Myocyte (in vitro differentiated cells): ENCODE data around the gene GNAT2. TPM values are rescaled to one million over a fixed set of nuclear protein-coding genes. Genes with fewer than 3 reads are reported as not detected.
A peak's percentile ranks its signal among the peaks of the same experiment; 100 is the strongest.
"Not testable (repeated sequence)": the region's sequence is repeated elsewhere in the genome, so short reads cannot be mapped to it uniquely, and the experiment has no call there.

Experiments
- DNase-seq: peaks from one replicate; pipeline ENCODE4 v3.0.0-alpha.2; 2012; ENCODE audit warnings: low read depth
- polyA plus RNA-seq: library from polyadenylated mRNA; unstranded; fragments of >200 nt; gene quantifications from one replicate; pipeline ENCODE4 v1.2.1, GENCODE V29; 2012; ENCODE audit warnings: missing spikeins
- total RNA-seq: library from RNA; depleted of rRNA; stranded (reverse); fragments of >200 nt; gene quantifications from 2 replicates; pipeline ENCODE4 v1.2.3, GENCODE V29; 2014

Gene GNAT2
- total RNA-seq: 0.13 TPM in 1 of 2 replicates, not detected in the other
- 0.29 TPM for polyA plus RNA-seq

DNA sequence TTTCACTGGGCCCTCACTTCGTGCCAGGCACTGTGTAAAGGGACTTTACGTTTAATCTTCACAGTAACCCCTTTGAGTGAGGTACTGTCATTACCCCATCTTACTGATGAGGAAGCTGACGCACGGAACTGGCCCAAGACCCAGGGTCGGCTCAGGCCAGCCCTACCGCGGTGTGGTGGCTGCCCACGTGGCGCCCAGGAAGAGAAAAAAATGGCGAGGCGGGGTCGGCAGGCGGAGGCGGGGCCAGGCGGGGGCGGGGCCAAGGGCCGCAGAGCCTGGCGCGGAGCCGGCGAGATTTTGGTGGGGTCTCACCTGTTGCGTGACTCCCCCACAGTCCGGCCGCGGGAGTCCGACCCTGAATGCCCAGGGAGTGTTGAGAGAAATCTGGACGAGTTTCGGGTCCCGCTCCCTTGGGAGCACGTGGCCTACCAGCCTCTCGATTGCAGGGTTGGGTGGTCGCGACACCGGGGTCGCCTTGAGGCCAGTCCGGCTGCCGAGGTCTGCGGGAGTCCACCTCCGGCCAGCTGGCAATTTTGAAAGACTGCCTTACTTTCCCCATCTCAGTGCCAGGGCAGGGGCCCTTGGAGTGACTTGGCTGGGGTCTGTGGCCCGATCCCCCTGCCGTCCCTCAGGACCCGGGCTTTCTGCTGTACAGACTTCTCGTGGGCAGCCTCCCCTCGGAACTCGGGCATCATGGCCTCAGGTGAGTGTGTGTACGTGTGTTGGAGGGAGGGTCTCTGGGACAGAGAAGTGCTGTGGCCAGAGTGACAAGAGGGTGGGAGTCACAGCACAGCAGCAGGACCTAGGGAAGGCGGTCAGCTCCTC is at the start of gene GNAT2, which contains the start of gene AMPD2:
Gene GNAT2, minus strand, starts transcription at position 41 of the 825 bp plus-strand sequence. CDS start 6,746 bp downstream, outside the sequence.
Gene AMPD2, plus strand, starts transcription at position 262 of the 825 bp plus-strand sequence. CDS start 1,339 bp downstream, outside the sequence.
- peak; percentile 82 for DNase-seq

DNA sequence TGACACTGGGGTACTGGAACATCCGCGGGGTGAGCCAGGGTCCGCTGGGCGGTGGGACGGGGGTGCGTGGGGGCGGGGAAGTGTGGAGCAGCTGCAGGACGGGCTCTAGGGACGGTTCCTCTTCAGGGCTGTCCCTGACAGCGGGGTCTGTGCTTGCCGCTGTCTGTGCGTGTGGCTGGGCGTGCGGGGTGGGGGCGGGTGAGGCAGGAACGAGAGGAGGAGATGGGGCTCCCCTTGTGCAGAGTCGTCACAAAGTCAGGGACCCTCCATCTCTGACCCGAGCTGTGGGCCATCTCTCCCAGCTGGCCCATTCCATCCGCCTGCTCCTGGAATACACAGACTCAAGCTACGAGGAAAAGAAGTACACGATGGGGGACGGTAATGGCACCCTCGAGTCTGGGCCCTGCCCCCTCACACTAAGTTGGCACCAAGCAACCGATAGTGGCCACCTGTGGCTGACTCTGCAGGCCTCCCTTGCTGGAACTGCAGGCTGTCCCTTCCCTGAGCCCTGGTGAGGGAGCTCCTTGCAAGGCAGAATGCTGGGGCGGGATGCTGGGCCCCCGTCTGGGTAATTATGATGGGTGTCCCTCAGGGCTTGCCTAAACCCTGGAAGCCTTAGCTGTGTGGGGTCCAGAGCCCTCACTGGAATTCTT is 48.8 kb upstream of the GNAT2 start:
- no peak for DNase-seq

- DNase-seq: peak; percentile 91
These were observed 48.2 kb upstream of the GNAT2 start, which contains the start of gene GSTM2 for GRCh38 chr1:109667452-109668122. Gene GSTM2, plus strand, starts transcription at chr1:109668057. Its CDS starts 59 bp downstream, at chr1:109668116.

- DNase-seq: no peak
These were observed 45.3 kb upstream of the GNAT2 start for GRCh38 chr1:109664671-109665070.

DNA sequence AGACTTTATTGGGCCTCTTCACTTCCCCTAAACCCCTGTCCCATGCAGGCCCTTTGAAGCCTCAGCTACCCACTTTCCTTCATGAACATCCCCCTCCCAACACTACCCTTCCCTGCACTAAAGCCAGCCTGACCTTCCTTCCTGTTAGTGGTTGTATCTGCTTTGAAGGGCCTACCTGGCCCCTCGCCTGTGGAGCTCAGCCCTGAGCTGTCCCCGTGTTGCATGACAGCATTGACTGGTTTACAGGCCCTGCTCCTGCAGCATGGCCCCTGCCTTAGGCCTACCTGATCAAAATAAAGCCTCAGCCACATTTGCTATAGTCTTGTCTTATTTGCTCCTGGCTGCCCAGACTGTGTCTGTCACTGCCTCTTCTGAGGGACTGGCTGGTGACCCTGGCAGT is 42.0 kb upstream of the GNAT2 start:
- DNase-seq: no peak

- not testable (repeated sequence) for DNase-seq
These were observed 41.2 kb upstream of the GNAT2 start for GRCh38 chr1:109660691-109661026.

DNA sequence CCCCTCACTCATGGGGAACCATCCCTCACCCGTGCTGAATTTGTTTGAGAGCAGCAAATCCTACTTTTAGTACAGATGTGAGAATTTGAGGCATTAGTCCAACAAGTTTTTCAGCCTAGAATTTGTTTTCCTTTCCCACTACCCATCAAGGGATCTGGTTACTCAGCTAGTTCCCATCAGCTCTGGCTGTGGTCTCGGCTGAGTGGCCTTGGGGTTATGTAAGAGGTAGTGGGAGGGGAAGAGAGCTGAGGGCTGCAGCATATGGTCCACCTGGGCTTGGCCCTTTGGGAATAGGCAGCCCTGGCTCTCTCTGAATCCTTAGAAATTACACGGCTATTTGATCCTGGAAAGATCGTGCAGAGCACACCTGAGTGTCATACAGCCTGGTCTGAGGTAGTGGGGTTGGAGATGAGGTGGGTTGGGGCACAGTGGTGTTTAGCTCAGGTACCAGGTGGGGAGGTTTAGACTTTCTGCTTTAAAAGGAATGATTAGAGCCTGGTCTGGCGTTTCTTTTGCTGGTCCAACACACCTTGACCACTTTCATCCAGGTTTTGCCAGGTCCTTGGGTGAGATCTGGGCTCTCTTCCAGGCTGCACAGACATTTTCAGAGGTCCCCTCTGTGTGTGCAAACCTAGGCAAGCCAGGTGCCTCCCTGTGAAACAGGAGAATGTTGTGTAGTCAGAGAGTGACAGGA is 40.7 kb upstream of the GNAT2 start:
- no peak for DNase-seq

- no peak for DNase-seq
These were observed 39.7 kb upstream of the GNAT2 start for GRCh38 chr1:109659145-109659544.

DNA sequence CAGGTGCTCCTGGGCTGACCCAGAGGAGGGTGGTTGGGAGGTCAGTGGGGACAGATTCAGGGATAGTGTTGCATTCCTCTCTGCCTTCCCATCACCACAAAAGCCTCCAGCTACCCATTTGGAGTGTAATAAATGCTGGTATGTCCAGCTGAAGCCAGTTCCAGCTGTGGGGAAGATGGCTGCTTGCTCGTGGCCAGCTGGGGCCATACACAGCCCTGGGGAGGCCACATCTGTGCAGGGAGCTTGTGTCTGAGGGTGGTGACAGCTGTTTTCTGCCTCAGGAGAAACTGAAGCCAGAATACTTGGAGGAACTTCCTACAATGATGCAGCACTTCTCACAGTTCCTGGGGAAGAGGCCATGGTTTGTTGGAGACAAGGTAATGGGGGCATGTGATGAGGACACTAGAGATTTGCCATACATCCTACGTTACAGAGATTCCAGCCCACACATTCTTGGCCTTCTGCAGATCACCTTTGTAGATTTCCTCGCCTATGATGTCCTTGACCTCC is 39.2 kb upstream of the GNAT2 start:
- peak; percentile 40 for DNase-seq

DNA sequence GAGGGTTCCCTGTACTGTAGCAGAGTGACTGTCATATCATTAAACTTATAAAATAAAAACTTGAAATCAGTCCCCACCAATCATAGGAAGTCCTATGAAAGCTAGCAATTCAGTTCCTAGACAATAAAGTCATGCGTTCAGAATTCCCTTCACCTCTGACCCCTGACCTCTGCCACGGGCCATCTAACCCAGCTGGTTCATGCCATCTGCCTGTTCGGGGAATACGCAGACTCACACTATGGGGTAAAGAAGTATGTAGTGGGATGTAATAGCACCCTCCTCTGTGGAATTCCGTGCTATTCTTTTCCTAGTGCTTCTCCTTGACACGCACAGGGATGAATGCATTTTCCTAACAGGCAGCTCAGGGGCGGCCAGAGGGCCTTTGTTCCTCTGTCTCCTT is 38.6 kb upstream of the GNAT2 start:
- no peak for DNase-seq

DNA sequence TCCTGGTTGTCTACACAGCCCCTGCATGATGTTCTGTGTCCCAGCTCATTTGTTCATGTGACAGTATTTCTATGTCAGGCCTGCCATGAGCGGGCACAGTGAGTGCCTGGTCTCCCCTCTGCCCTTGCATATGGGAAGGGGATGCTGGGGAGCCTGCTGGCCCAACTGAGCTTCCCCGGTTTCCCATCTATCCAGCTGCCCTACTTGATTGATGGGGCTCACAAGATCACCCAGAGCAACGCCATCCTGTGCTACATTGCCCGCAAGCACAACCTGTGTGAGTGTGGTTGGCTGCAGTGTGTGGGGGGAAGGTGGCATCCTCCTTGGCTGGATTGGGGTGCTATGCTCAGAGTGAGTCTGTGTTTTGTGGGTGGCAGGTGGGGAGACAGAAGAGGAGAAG is 38.0 kb upstream of the GNAT2 start:
- DNase-seq: no peak

DNA sequence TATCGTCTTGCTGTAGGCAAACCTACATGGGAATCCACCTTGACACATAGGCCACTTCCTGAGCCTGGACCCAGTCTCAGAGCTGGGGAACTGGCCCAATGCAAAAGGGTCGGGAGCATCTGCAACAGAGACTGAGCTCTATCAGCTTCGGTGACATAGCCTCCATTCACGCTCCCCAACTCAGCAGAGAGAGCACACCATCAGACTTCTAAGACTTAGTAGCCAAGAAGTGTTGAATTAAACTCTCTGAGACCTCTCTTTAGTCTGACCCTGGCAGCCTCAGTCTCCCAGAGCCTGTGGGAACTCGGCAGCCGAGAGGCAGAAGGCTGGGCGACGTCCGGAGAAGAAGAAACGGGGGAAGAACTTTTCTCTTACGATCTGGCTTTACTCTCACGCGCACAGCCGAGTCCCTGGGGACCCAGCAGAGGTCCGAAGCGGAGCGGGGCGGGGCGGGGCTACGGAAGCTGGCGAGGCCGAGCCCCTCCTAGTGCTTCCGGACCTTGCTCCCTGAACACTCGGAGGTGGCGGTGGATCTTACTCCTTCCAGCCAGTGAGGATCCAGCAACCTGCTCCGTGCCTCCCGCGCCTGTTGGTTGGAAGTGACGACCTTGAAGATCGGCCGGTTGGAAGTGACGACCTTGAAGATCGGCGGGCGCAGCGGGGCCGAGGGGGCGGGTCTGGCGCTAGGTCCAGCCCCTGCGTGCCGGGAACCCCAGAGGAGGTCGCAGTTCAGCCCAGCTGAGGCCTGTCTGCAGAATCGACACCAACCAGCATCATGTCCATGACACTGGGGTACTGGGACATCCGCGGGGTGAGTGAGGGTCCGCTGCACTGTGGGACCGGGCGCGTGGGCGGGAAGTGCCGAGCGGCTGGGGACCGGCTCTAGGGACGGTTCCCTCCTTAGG is 36.5 kb upstream of the GNAT2 start, which contains the start of gene GSTM4:
Gene GSTM4, plus strand, starts transcription at position 485 of the 905 bp plus-strand sequence. Its CDS starts 291 bp downstream, at position 776.
- peak; percentile 80 for DNase-seq

GRCh38 chr1:109654519-109654918 is 35.1 kb upstream of the GNAT2 start:
- DNase-seq: no peak

- no peak for DNase-seq
These were observed 33.9 kb upstream of the GNAT2 start for GRCh38 chr1:109653306-109653705.

- DNase-seq: no peak
These were observed 33.0 kb upstream of the GNAT2 start for GRCh38 chr1:109652402-109652801.

- DNase-seq: no peak
These were observed 31.2 kb upstream of the GNAT2 start for GRCh38 chr1:109650609-109651008.

DNA sequence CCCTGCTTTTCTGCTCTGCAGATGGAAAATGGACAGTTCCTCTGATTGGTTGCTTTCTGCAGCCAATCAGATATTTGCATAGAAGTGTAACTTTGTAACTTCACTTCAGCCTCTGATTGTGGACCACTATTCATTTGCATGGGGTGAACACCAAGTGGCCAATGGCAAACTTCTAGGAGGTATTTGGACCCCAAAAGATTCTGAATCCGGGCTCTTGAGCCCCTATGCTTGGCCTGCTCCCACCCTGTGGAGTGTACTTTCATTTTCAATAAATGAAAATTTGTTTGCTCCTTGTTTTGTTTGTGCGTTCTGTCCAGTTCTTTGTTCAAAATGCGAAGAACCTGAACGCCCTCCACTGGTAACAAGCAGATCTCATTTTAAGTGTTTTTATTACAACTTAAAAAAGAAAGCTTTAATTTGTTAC is 30.1 kb upstream of the GNAT2 start:
- DNase-seq: peak; percentile 63

DNA sequence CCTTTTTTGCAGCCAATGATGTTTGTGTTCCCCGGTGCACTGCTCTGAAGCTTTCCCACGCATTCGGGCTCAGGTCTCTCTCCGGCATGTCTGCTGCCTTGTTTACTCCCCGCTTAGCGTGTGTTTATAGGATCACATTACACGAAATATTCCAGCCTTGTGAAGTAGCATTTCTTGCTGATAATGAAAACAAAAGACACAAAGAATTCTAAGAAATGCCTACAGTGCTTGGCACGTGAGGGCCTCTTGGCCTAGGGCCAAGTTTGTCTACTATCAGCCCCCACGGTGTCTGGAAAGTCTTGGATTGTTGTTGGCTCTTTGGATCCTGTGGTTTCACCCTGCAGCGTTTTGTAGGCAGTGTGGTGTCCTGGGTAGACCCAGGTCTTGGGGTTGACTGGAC is 25.3 kb upstream of the GNAT2 start:
- no peak for DNase-seq

DNA sequence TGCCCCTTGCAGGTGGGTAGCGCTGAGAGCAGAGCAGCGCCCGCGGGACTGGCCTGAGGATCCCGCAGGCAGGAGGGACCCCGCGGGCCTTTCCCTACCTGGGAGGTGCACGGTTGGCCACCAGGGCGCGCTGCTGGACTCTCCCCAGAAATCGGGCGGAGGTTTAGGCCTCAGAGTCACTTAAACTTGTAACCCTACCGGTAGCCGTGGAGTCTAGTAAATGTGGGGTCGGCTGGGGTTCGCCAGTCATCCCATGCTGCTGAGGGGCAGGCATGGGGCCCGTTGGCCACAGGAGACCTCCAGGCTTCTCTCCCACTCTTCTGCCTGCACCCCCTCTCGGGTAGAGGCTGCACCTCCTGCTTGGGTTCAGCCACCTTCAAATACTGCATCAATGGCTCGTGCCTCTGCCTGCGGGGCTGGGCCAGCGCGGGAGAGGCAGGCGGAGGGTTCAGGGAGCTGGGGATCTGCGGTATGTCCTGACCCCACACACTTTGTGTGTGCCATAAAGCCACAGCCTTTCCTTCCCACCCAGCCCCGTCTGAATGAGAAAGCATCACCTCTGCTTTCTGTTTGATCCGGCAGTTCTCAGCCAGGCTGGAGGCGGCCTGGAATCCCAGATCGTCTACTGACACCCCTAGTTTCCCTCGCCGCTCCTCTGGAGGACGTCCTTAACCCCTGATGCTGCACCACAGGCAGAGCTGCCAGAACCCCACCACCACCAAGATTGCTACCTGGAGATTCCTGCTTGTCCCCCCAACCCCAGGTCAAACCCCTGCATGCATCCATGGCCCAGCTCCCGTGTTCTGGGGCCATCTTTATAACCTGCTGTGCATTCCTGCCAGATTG is 24.2 kb upstream of the GNAT2 start:
- DNase-seq: peak; percentile 73
